CD14-positive monocyte (primary cell): ENCODE results near the gene RAVER1. TPM values are rescaled to one million over a fixed set of nuclear protein-coding genes. Genes with fewer than 3 reads are reported as not detected.
A peak's percentile ranks its signal among the peaks of the same experiment; 100 is the strongest.

Experiments
- DNase-seq, 3 donors: peaks; one replicate each; pipeline ENCODE4 v3.0.0-alpha.2; 2011 to 2022
- H2AFZ ChIP-seq: 2 replicates; pipeline ENCODE4 v1.6.0; 2012; ENCODE audit warnings: mild to moderate bottlenecking, low read depth, low read length, inconsistent platforms; ENCODE audit not compliant: insufficient read depth, poor library complexity, severe bottlenecking
- H3K27ac ChIP-seq, 2 donors: 1 replicate in 1 of 2; 2 replicates in 1 of 2; pipeline ENCODE4 v1.5.1; 2012 to 2013; ENCODE audit warnings: low read length in 2 of 2, control low read depth in 1 of 2, inconsistent platforms in 1 of 2, low read depth in 1 of 2, mild to moderate bottlenecking in 1 of 2
- H3K27me3 ChIP-seq, 2 donors: one replicate each; pipeline versions ENCODE4 v1.6.0 to v1.6.1; 2011 to 2013; ENCODE audit warnings: low read length in 2 of 2; ENCODE audit not compliant: control insufficient read depth in 2 of 2, insufficient read depth in 2 of 2
- H3K36me3 ChIP-seq, 2 donors: replicated peaks in 1 of 2; 1 replicate in 1 of 2; 2 replicates in 1 of 2; pipeline versions ENCODE4 v1.5.1 to v1.6.1; 2012 to 2013; ENCODE audit warnings: low read length in 2 of 2, control low read depth in 1 of 2, inconsistent platforms in 1 of 2, mild to moderate bottlenecking in 1 of 2; ENCODE audit not compliant: insufficient read depth in 2 of 2, control insufficient read depth in 1 of 2
- H3K4me1 ChIP-seq, 2 donors: 1 replicate in 1 of 2; 2 replicates in 1 of 2; pipeline versions ENCODE4 v1.5.1 to v1.6.1; 2012 to 2013; ENCODE audit warnings: low read length in 2 of 2, control low read depth in 1 of 2, inconsistent platforms in 1 of 2, mild to moderate bottlenecking in 1 of 2, moderate library complexity in 1 of 2; ENCODE audit not compliant: insufficient read depth in 2 of 2, control insufficient read depth in 1 of 2
- H3K4me2 ChIP-seq: replicated peaks from 2 replicates; pipeline ENCODE3; 2012; ENCODE audit warnings: low read length, moderate library complexity, mild to moderate bottlenecking; ENCODE audit not compliant: poor library complexity, severe bottlenecking; ENCODE audit errors: extremely low read depth
- H3K4me3 ChIP-seq, 3 experiments: fragments of 200-600 bp in 1 of 3; sonication (generic) in 1 of 3; replicated peaks in 1 of 3; 1 replicate in 2 of 3; 2 replicates in 1 of 3; pipeline ENCODE4 v1.5.1; 2011 to 2013; ENCODE audit warnings: low read length in 3 of 3, mild to moderate bottlenecking in 3 of 3, control low read depth in 2 of 3, low read depth in 2 of 3, inconsistent platforms in 1 of 3, moderate library complexity in 1 of 3
- H3K79me2 ChIP-seq: 2 replicates; pipeline ENCODE4 v1.6.0; 2012; ENCODE audit warnings: mild to moderate bottlenecking, control low read depth, inconsistent platforms, low read length, moderate library complexity; ENCODE audit not compliant: insufficient read depth
- H3K9ac ChIP-seq: 2 replicates; pipeline ENCODE4 v1.6.0; 2017; ENCODE audit warnings: low read length, mild to moderate bottlenecking; ENCODE audit not compliant: insufficient read depth, poor library complexity, severe bottlenecking
- H3K9me3 ChIP-seq, 2 donors: replicated peaks in 1 of 2; 1 replicate in 1 of 2; 2 replicates in 1 of 2; pipeline versions ENCODE4 v1.5.1 to v1.6.1; 2012 to 2013; ENCODE audit warnings: low read length in 2 of 2, control low read depth in 1 of 2; ENCODE audit not compliant: control insufficient read depth in 1 of 2, insufficient read depth in 1 of 2
- H4K20me1 ChIP-seq: 2 replicates; pipeline ENCODE4 v1.6.0; 2012; ENCODE audit warnings: mild to moderate bottlenecking, low read length, control low read depth, moderate library complexity; ENCODE audit not compliant: insufficient read depth
- H3K27ac Mint-ChIP-seq, 7 donors: one replicate each; pipeline ENCODE4 v1.8.0; 2020; ENCODE audit warnings: mild to moderate bottlenecking in 7 of 7, mixed read lengths in 7 of 7, moderate library complexity in 6 of 7, inconsistent platforms in 2 of 7
- H3K27me3 Mint-ChIP-seq, 3 donors: one replicate each; pipeline ENCODE4 v1.8.0; 2021 to 2022; ENCODE audit warnings: low read depth in 3 of 3, mild to moderate bottlenecking in 3 of 3, mixed read lengths in 3 of 3, moderate library complexity in 3 of 3, inconsistent platforms in 1 of 3
- H3K36me3 Mint-ChIP-seq, 2 donors: one replicate each; pipeline ENCODE4 v1.8.0; 2020; ENCODE audit warnings: mixed read lengths in 2 of 2, inconsistent platforms in 1 of 2, mild to moderate bottlenecking in 1 of 2
- H3K4me1 Mint-ChIP-seq: one replicate; pipeline ENCODE4 v1.8.0; 2020; ENCODE audit warnings: mild to moderate bottlenecking, mixed read lengths
- H3K4me3 Mint-ChIP-seq, 2 donors: one replicate each; pipeline ENCODE4 v1.8.0; 2020; ENCODE audit warnings: mild to moderate bottlenecking in 2 of 2, mixed read lengths in 2 of 2, moderate library complexity in 1 of 2
- H3K9me3 Mint-ChIP-seq, 7 donors: one replicate each; pipeline ENCODE4 v1.8.0; 2020 to 2022; ENCODE audit warnings: mixed read lengths in 7 of 7, mild to moderate bottlenecking in 6 of 7, moderate library complexity in 6 of 7, inconsistent platforms in 2 of 7
- CTCF ChIP-seq: fragments of 200-600 bp; IDR thresholded peaks from one replicate; pipeline ENCODE4 v1.8.0; 2022; ENCODE audit warnings: antibody characterized with exemption, mild to moderate bottlenecking
- WGBS: methylation state at CpG from one replicate; pipeline ENCODE4 v1.1.5; 2013; ENCODE audit warnings: missing lambda C conversion rate; ENCODE audit not compliant: insufficient coverage; 5-methylcytosine and 5-hydroxymethylcytosine counted together
- intact Hi-C, 2 donors: fragments of 100-400 bp; cut with micrococcal nuclease; formaldehyde crosslinking; loops; one replicate each; pipeline versions ENCODE4 v1.15.0 to v1.15.1; 2023
- polyA plus RNA-seq, 3 donors: library from polyadenylated mRNA; depleted of rRNA in 1 of 3; unstranded in 2 of 3; stranded (reverse) in 1 of 3; fragments of 300-500 nt in 2 of 3; fragments of >200 nt in 1 of 3; fragmentation: Illumina TruSeq in 2 of 3; gene quantifications; 1 replicate in 2 of 3; 2 replicates in 1 of 3; pipeline ENCODE4 v1.2.3, GENCODE V29; 2012 to 2021

The RAVER1 gene
- polyA plus RNA-seq, 3 donors, result 6.0 to 20.7 (median 9.0) TPM

GRCh38 chr19:10271543-10272086 is 61.7 kb downstream of the RAVER1 start:
- Mint-ChIP-seq H3K4me3 (peak overlapping the region; percentile 88 to 93), H3K27ac (peak overlapping the region; percentile 97 to 99 (median 98)), H3K27me3 (peaks cover 2 to 4% (median 3%) of the 10 kb centered on the region in 3 donors), H3K4me1 (peaks cover 41% of the 10 kb centered on the region), H3K9me3 (peaks cover 0 to 2% (median 0%) of the 10 kb centered on the region in 7 donors), H3K36me3 (peaks cover 23 to 49% of the 10 kb centered on the region in 2 donors)
- no peaks in the 10 kb centered on the region for H3K9me3 ChIP-seq
- H3K4me2 ChIP-seq, result peak overlapping the region; percentile 89
- intact Hi-C loops, result loop anchor here (2.0 to 5.0 kb wide), 3 partner anchors 61 to 109 kb away; partner anchors contain the start of genes RAVER1 (in 2 of the 2) and TYK2 (in 1 of the 2)
- no peaks in the 10 kb centered on the region for H3K27me3 ChIP-seq
- H3K27ac ChIP-seq, result peak overlapping the region; percentile 95 to 96
- TF ChIP-seq CTCF, result no peak
- peaks cover 30% of the 10 kb centered on the region for H3K79me2 ChIP-seq
- peak overlapping the region; percentile 75 to 96 (median 76) for H3K4me3 ChIP-seq
- H3K36me3 ChIP-seq, result peaks cover 19 to 29% of the 10 kb centered on the region in 2 donors
- H3K4me1 ChIP-seq, result peaks cover 42 to 60% of the 10 kb centered on the region in 2 donors
- 3% methylated on average over 6 of the region's 12 CpGs for WGBS
- peak; percentile 74 to 96 (median 84) for DNase-seq
- H3K9ac ChIP-seq, result peak overlapping the region; percentile 92
- peaks cover 56% of the 10 kb centered on the region for H4K20me1 ChIP-seq
- H2AFZ ChIP-seq, result no peak overlapping the region

- Mint-ChIP-seq H3K27ac (peak within 1 kb of the TSS; percentile 97 to 99 (median 98)), H3K4me1 (peaks cover 41% of the 10 kb centered on the region), H3K9me3 (peaks cover 0 to 2% (median 0%) of the 10 kb centered on the region in 7 donors), H3K4me3 (peak within 1 kb of the TSS; percentile 88 to 93), H3K36me3 (peaks cover 20 to 41% of the 10 kb centered on the region in 2 donors), H3K27me3 (peaks cover 2 to 4% (median 3%) of the 10 kb centered on the region in 3 donors)
- DNase-seq, result peak; percentile 91 to 99 (median 95)
- peak; percentile 14 for TF ChIP-seq CTCF
- under 1% methylated on average over 45 of the region's 51 CpGs for WGBS
- intact Hi-C loops, result loop anchor here (2.0 to 5.0 kb wide), 3 partner anchors 61 to 110 kb away; partner anchors contain the start of genes RAVER1 (in 2 of the 2) and TYK2 (in 1 of the 2)
- Histone ChIP-seq H3K9me3 (no peaks in the 10 kb centered on the region), H3K79me2 (peaks cover 30% of the 10 kb centered on the region), H3K27me3 (no peaks in the 10 kb centered on the region), H3K27ac (peak within 1 kb of the TSS; percentile 95 to 96), H4K20me1 (peaks cover 48% of the 10 kb centered on the region), H3K9ac (peak within 1 kb of the TSS; percentile 92), H3K4me1 (peaks cover 42 to 55% of the 10 kb centered on the region in 2 donors), H3K36me3 (peaks cover 14 to 21% of the 10 kb centered on the region in 2 donors), H3K4me3 (peak within 1 kb of the TSS; percentile 75 to 96 (median 76)), H3K4me2 (peak within 1 kb of the TSS; percentile 89), H2AFZ (peak within 1 kb of the TSS; percentile 73)
Observed at GRCh38 chr19:10270616-10271394, 62.5 kb downstream of the RAVER1 start, which contains the start of gene ICAM1. TSS of gene ICAM1 (plus strand) at chr19:10271120. CDS start at chr19:10271160, 40 bp downstream.
